Measurements from ENCODE around the gene CCDC177.

CCDC177 gene

GRCh38 chr14:69582212-69582611 is 7.5 kb upstream of the CCDC177 start:
- Histone ChIP-seq H3K4me3 (ENCODE audit: low read length in 2 of 2) (no peak overlapping the region), H3K36me3 (ENCODE audit: control insufficient read depth in 2 of 2, insufficient read depth in 2 of 2, low read length in 2 of 2) (no peaks in the 10 kb centered on the region), H3K27me3 (ENCODE audit: control insufficient read depth in 2 of 2, insufficient read depth in 2 of 2, low read length in 2 of 2) (no peaks in the 10 kb centered on the region), H3K4me1 (ENCODE audit: control insufficient read depth in 2 of 2, insufficient read depth in 2 of 2, low read length in 2 of 2) (peaks cover 3 to 7% of the 10 kb centered on the region in 2 donors), H3K27ac (ENCODE audit: low read depth in 2 of 2, low read length in 2 of 2) (no peak overlapping the region), H3K9me3 (ENCODE audit: control insufficient read depth in 2 of 2, low read length in 2 of 2) (no peaks in the 10 kb centered on the region), H3K9ac (ENCODE audit: low read depth in 1 of 2, low read length in 2 of 2) (no peak overlapping the region)

GRCh38 chr14:69581316-69581935 is 6.8 kb upstream of the CCDC177 start:
- no peaks in the 10 kb centered on the region for H3K4me1 ChIP-seq (ENCODE audit: control insufficient read depth in 2 of 2, insufficient read depth in 2 of 2, low read length in 2 of 2)
- H3K4me3 ChIP-seq (ENCODE audit: low read length in 2 of 2), result no peak overlapping the region
- H3K36me3 ChIP-seq (ENCODE audit: control insufficient read depth in 2 of 2, insufficient read depth in 2 of 2, low read length in 2 of 2), result no peaks in the 10 kb centered on the region
- H3K27me3 ChIP-seq (ENCODE audit: control insufficient read depth in 2 of 2, insufficient read depth in 2 of 2, low read length in 2 of 2), result peaks cover 0 to 7% of the 10 kb centered on the region in 2 donors
- no peak overlapping the region for H3K27ac ChIP-seq (ENCODE audit: low read depth in 2 of 2, low read length in 2 of 2)
- no peaks in the 10 kb centered on the region for H3K9me3 ChIP-seq (ENCODE audit: control insufficient read depth in 2 of 2, low read length in 2 of 2)
- no peak overlapping the region for H3K9ac ChIP-seq (ENCODE audit: low read depth in 1 of 2, low read length in 2 of 2)

- Histone ChIP-seq H3K4me3 (ENCODE audit: low read length in 2 of 2) (no peak overlapping the region), H3K36me3 (ENCODE audit: control insufficient read depth in 2 of 2, insufficient read depth in 2 of 2, low read length in 2 of 2) (no peaks in the 10 kb centered on the region), H3K9ac (ENCODE audit: low read depth in 1 of 2, low read length in 2 of 2) (no peak overlapping the region), H3K9me3 (ENCODE audit: control insufficient read depth in 2 of 2, low read length in 2 of 2) (no peaks in the 10 kb centered on the region), H3K4me1 (ENCODE audit: control insufficient read depth in 2 of 2, insufficient read depth in 2 of 2, low read length in 2 of 2) (no peaks in the 10 kb centered on the region), H3K27ac (ENCODE audit: low read depth in 2 of 2, low read length in 2 of 2) (no peak overlapping the region), H3K27me3 (ENCODE audit: control insufficient read depth in 2 of 2, insufficient read depth in 2 of 2, low read length in 2 of 2) (peaks cover 0 to 11% of the 10 kb centered on the region in 2 donors)
Measured at GRCh38 chr14:69580009-69580577, 5.4 kb upstream of the CCDC177 start.

- Histone ChIP-seq H3K9me3 (ENCODE audit: control insufficient read depth in 2 of 2, low read length in 2 of 2) (no peaks in the 10 kb centered on the region), H3K4me1 (ENCODE audit: control insufficient read depth in 2 of 2, insufficient read depth in 2 of 2, low read length in 2 of 2) (peaks cover 0 to 1% of the 10 kb centered on the region in 2 donors), H3K27ac (ENCODE audit: low read depth in 2 of 2, low read length in 2 of 2) (no peak overlapping the region), H3K27me3 (ENCODE audit: control insufficient read depth in 2 of 2, insufficient read depth in 2 of 2, low read length in 2 of 2) (peaks cover 2 to 12% of the 10 kb centered on the region in 2 donors), H3K4me3 (ENCODE audit: low read length in 2 of 2) (no peak overlapping the region), H3K9ac (ENCODE audit: low read depth in 1 of 2, low read length in 2 of 2) (no peak overlapping the region), H3K36me3 (ENCODE audit: control insufficient read depth in 2 of 2, insufficient read depth in 2 of 2, low read length in 2 of 2) (no peaks in the 10 kb centered on the region)
Measured at GRCh38 chr14:69579476-69579875, 4.8 kb upstream of the CCDC177 start.

GRCh38 chr14:69574954-69575295 is 254 bp upstream of the CCDC177 start:
- Histone ChIP-seq H3K4me3 (ENCODE audit: low read length in 2 of 2) (no peak overlapping the region), H3K27me3 (ENCODE audit: control insufficient read depth in 2 of 2, insufficient read depth in 2 of 2, low read length in 2 of 2) (peaks cover 34 to 40% of the 10 kb centered on the region in 2 donors), H3K4me1 (ENCODE audit: control insufficient read depth in 2 of 2, insufficient read depth in 2 of 2, low read length in 2 of 2) (peaks cover 0 to 17% of the 10 kb centered on the region in 2 donors), H3K9me3 (ENCODE audit: control insufficient read depth in 2 of 2, low read length in 2 of 2) (no peaks in the 10 kb centered on the region), H3K27ac (ENCODE audit: low read depth in 2 of 2, low read length in 2 of 2) (no peak overlapping the region), H3K36me3 (ENCODE audit: control insufficient read depth in 2 of 2, insufficient read depth in 2 of 2, low read length in 2 of 2) (no peaks in the 10 kb centered on the region), H3K9ac (ENCODE audit: low read depth in 1 of 2, low read length in 2 of 2) (no peak overlapping the region)

- Histone ChIP-seq H3K27ac (ENCODE audit: low read depth in 2 of 2, low read length in 2 of 2) (no peak overlapping the region), H3K36me3 (ENCODE audit: control insufficient read depth in 2 of 2, insufficient read depth in 2 of 2, low read length in 2 of 2) (no peaks in the 10 kb centered on the region), H3K27me3 (ENCODE audit: control insufficient read depth in 2 of 2, insufficient read depth in 2 of 2, low read length in 2 of 2) (peaks cover 36 to 45% of the 10 kb centered on the region in 2 donors), H3K9ac (ENCODE audit: low read depth in 1 of 2, low read length in 2 of 2) (no peak overlapping the region), H3K4me3 (ENCODE audit: low read length in 2 of 2) (peak overlapping the region in 1 of 2 donors; percentile 13), H3K9me3 (ENCODE audit: control insufficient read depth in 2 of 2, low read length in 2 of 2) (no peaks in the 10 kb centered on the region), H3K4me1 (ENCODE audit: control insufficient read depth in 2 of 2, insufficient read depth in 2 of 2, low read length in 2 of 2) (peaks cover 0 to 17% of the 10 kb centered on the region in 2 donors)
Measured at GRCh38 chr14:69573831-69574262, 824 bp downstream of the CCDC177 start.

- H3K9ac ChIP-seq (ENCODE audit: low read depth in 1 of 2, low read length in 2 of 2), result no peak overlapping the region
- H3K27me3 ChIP-seq (ENCODE audit: control insufficient read depth in 2 of 2, insufficient read depth in 2 of 2, low read length in 2 of 2), result peaks cover 36 to 45% of the 10 kb centered on the region in 2 donors
- no peak overlapping the region for H3K27ac ChIP-seq (ENCODE audit: low read depth in 2 of 2, low read length in 2 of 2)
- no peaks in the 10 kb centered on the region for H3K36me3 ChIP-seq (ENCODE audit: control insufficient read depth in 2 of 2, insufficient read depth in 2 of 2, low read length in 2 of 2)
- H3K4me1 ChIP-seq (ENCODE audit: control insufficient read depth in 2 of 2, insufficient read depth in 2 of 2, low read length in 2 of 2), result peaks cover 0 to 17% of the 10 kb centered on the region in 2 donors
- H3K4me3 ChIP-seq (ENCODE audit: low read length in 2 of 2), result peak overlapping the region in 1 of 2 donors; percentile 13
- no peaks in the 10 kb centered on the region for H3K9me3 ChIP-seq (ENCODE audit: control insufficient read depth in 2 of 2, low read length in 2 of 2)
Measured at GRCh38 chr14:69573205-69573830, 1.4 kb downstream of the CCDC177 start.

- peaks cover 0 to 17% of the 10 kb centered on the region in 2 donors for H3K4me1 ChIP-seq (ENCODE audit: control insufficient read depth in 2 of 2, insufficient read depth in 2 of 2, low read length in 2 of 2)
- H3K27me3 ChIP-seq (ENCODE audit: control insufficient read depth in 2 of 2, insufficient read depth in 2 of 2, low read length in 2 of 2), result peaks cover 40 to 45% of the 10 kb centered on the region in 2 donors
- no peak overlapping the region for H3K4me3 ChIP-seq (ENCODE audit: low read length in 2 of 2)
- H3K9me3 ChIP-seq (ENCODE audit: control insufficient read depth in 2 of 2, low read length in 2 of 2), result no peaks in the 10 kb centered on the region
- H3K27ac ChIP-seq (ENCODE audit: low read depth in 2 of 2, low read length in 2 of 2), result no peak overlapping the region
- no peak overlapping the region for H3K9ac ChIP-seq (ENCODE audit: low read depth in 1 of 2, low read length in 2 of 2)
- H3K36me3 ChIP-seq (ENCODE audit: control insufficient read depth in 2 of 2, insufficient read depth in 2 of 2, low read length in 2 of 2), result no peaks in the 10 kb centered on the region
Measured at GRCh38 chr14:69572841-69573135, 1.9 kb downstream of the CCDC177 start.

- Histone ChIP-seq H3K27me3 (ENCODE audit: control insufficient read depth in 2 of 2, insufficient read depth in 2 of 2, low read length in 2 of 2) (peaks cover 46 to 49% of the 10 kb centered on the region in 2 donors), H3K9ac (ENCODE audit: low read depth in 1 of 2, low read length in 2 of 2) (no peak overlapping the region), H3K36me3 (ENCODE audit: control insufficient read depth in 2 of 2, insufficient read depth in 2 of 2, low read length in 2 of 2) (no peaks in the 10 kb centered on the region), H3K27ac (ENCODE audit: low read depth in 2 of 2, low read length in 2 of 2) (no peak overlapping the region), H3K9me3 (ENCODE audit: control insufficient read depth in 2 of 2, low read length in 2 of 2) (no peaks in the 10 kb centered on the region), H3K4me3 (ENCODE audit: low read length in 2 of 2) (peak overlapping the region; percentile 23 to 25), H3K4me1 (ENCODE audit: control insufficient read depth in 2 of 2, insufficient read depth in 2 of 2, low read length in 2 of 2) (peaks cover 0 to 17% of the 10 kb centered on the region in 2 donors)
Measured at GRCh38 chr14:69572030-69572840, 2.4 kb downstream of the CCDC177 start.

All from mucosa of rectum (tissue), 2 donors.